WTC11 (cell line): Measurements from ENCODE around the gene CYB5A. TPM values are rescaled to one million over a fixed set of nuclear protein-coding genes. Genes with fewer than 3 reads are reported as not detected.

Experiments used
- ATAC-seq: fragments of 200-7000 bp; cut with Tn5 transposase; 2 replicates; pipeline ENCODE4 v1.10.0; 2021; ENCODE audit warnings: mild to moderate bottlenecking, moderate library complexity
- CTCF ChIA-PET: fragments of 300-600 bp; sonication (Branson Sonifier 250); formaldehyde crosslinking; loops from one replicate; lab custom pipeline; 2021; ENCODE audit warnings: antibody characterized with exemption; lab: Charles Lee
- POLR2A ChIA-PET: fragments of 350-600 bp; sonication (Branson Sonifier 250); formaldehyde crosslinking; loops from one replicate; lab custom pipeline; 2021; ENCODE audit warnings: antibody characterized with exemption; lab: Charles Lee
- DNase-seq: peaks from one replicate; pipeline ENCODE4 v3.0.0; 2021; ENCODE audit warnings: low spot score
- H3K27ac Mint-ChIP-seq: 2 replicates; pipeline ENCODE4 v1.8.0; 2021; ENCODE audit warnings: mixed read lengths
- H3K27me3 Mint-ChIP-seq: 2 replicates; pipeline ENCODE4 v1.8.0; 2021; ENCODE audit warnings: low read depth, mild to moderate bottlenecking, moderate library complexity, mixed read lengths
- H3K36me3 Mint-ChIP-seq: 2 replicates; pipeline ENCODE4 v1.8.0; 2021; ENCODE audit warnings: mixed read lengths
- H3K4me1 Mint-ChIP-seq: 2 replicates; pipeline ENCODE4 v1.8.0; 2022; ENCODE audit warnings: mixed read lengths
- H3K4me3 Mint-ChIP-seq: 2 replicates; pipeline ENCODE4 v1.8.0; 2021; ENCODE audit warnings: mild to moderate bottlenecking, moderate library complexity, mixed read lengths
- H3K9me3 Mint-ChIP-seq: 2 replicates; pipeline ENCODE4 v1.8.0; 2021; ENCODE audit warnings: mixed read lengths
- ARID4B ChIP-seq: sonication (generic); formaldehyde crosslinking; IDR thresholded peaks from 2 replicates; pipeline ENCODE4 v1.8.0; 2023; ENCODE audit warnings: missing genetic modification reagents, mild to moderate bottlenecking, borderline replicate concordance
- ATF2 ChIP-seq: sonication (generic); formaldehyde crosslinking; IDR thresholded peaks from 2 replicates; pipeline ENCODE4 v1.8.1; 2022; ENCODE audit warnings: low read depth, missing genetic modification reagents, borderline replicate concordance
- ATF6 ChIP-seq: sonication (generic); formaldehyde crosslinking; IDR thresholded peaks from 2 replicates; pipeline ENCODE4 v1.8.1; 2023; ENCODE audit warnings: mild to moderate bottlenecking, missing genetic modification reagents
- CDX4 ChIP-seq: fragments of 250-450 bp; sonication (Bioruptor Pico); IDR thresholded peaks from 2 replicates; pipeline ENCODE4 v1.9.0; 2021; ENCODE audit warnings: moderate library complexity, mild to moderate bottlenecking, inconsistent platforms, borderline replicate concordance
- E2F4 ChIP-seq: sonication (generic); formaldehyde crosslinking; IDR thresholded peaks from 2 replicates; pipeline ENCODE4 v1.8.1; 2022; ENCODE audit warnings: low read depth, mild to moderate bottlenecking, moderate library complexity, missing genetic modification reagents, borderline replicate concordance
- EMX1 ChIP-seq: fragments of 250-450 bp; sonication (Bioruptor Pico); IDR thresholded peaks from 2 replicates; pipeline ENCODE4 v1.8.0; 2021; ENCODE audit warnings: mild to moderate bottlenecking
- ETV6 ChIP-seq: sonication (generic); formaldehyde crosslinking; IDR thresholded peaks from 2 replicates; pipeline ENCODE4 v1.8.1; 2022; ENCODE audit warnings: mild to moderate bottlenecking, missing genetic modification reagents
- FOXP4 ChIP-seq: sonication (generic); formaldehyde crosslinking; IDR thresholded peaks from 2 replicates; pipeline ENCODE4 v1.8.0; 2022; ENCODE audit warnings: mild to moderate bottlenecking, missing genetic modification reagents
- MAX ChIP-seq: sonication (generic); formaldehyde crosslinking; IDR thresholded peaks from 2 replicates; pipeline ENCODE4 v1.8.0; 2022; ENCODE audit warnings: mild to moderate bottlenecking, missing genetic modification reagents
- NFE2L1 ChIP-seq: sonication (generic); formaldehyde crosslinking; IDR thresholded peaks from 2 replicates; pipeline ENCODE4 v1.8.1; 2023; ENCODE audit warnings: missing genetic modification reagents
- NFYB ChIP-seq: sonication (generic); formaldehyde crosslinking; conservative IDR thresholded peaks from 2 replicates; pipeline ENCODE4 v1.8.0; 2022; ENCODE audit warnings: low read depth, missing genetic modification reagents
- ZBTB21 ChIP-seq: sonication (generic); formaldehyde crosslinking; IDR thresholded peaks from 2 replicates; pipeline ENCODE4 v1.8.1; 2023; ENCODE audit warnings: mild to moderate bottlenecking, missing genetic modification reagents, borderline replicate concordance
- ZBTB43 ChIP-seq: sonication (generic); formaldehyde crosslinking; IDR thresholded peaks from 2 replicates; pipeline ENCODE4 v1.8.1; 2023; ENCODE audit warnings: mild to moderate bottlenecking, missing genetic modification reagents
- ZNF396 ChIP-seq: fragments of 250-450 bp; sonication (Bioruptor Pico); IDR thresholded peaks from 2 replicates; pipeline ENCODE4 v1.8.0; 2021; ENCODE audit warnings: mild to moderate bottlenecking, moderate library complexity, borderline replicate concordance
- ZNF416 ChIP-seq: fragments of 250-450 bp; sonication (Bioruptor Pico); IDR thresholded peaks from 2 replicates; pipeline ENCODE4 v1.9.0; 2021; ENCODE audit warnings: mild to moderate bottlenecking, inconsistent platforms
- ZNF423 ChIP-seq: fragments of 250-450 bp; sonication (Bioruptor Pico); IDR thresholded peaks from 2 replicates; pipeline ENCODE4 v2.1.2; 2022; ENCODE audit warnings: mild to moderate bottlenecking, moderate library complexity
- total RNA-seq: library from RNA; stranded (reverse); gene quantifications from 3 replicates; pipeline ENCODE4 v1.2.3, GENCODE V29; 2021

Gene CYB5A
- total RNA-seq, 1 experiment from 2014 or later, result 127 TPM

- TF ChIP-seq FOXP4 (CRISPR knock-in tag) (0 out of 2 replicates have a peak, but pooled peaks have one; percentile 28), NFE2L1 (no peak)
- TF ChIP-seq, all 79 proteins: peak for 5
Measured at GRCh38 chr18:74281980-74282754, 9.6 kb downstream of the CYB5A start (continued).

- CTCF ChIA-PET, result no interaction called here
- Mint-ChIP-seq H3K27me3 (no peaks in the 10 kb centered on the region), H3K9me3 (0 out of 2 replicates have a peak, but pooled peaks cover 3% of the 10 kb centered on the region), H3K4me3 (peak overlapping the region; percentile 38), H3K27ac (peak overlapping the region; percentile 99), H3K36me3 (peaks cover 29% of the 10 kb centered on the region), H3K4me1 (peaks cover 82% of the 10 kb centered on the region)
- POLR2A ChIA-PET, result no interaction called here
- DNase-seq, result peak; percentile 63
- ATAC-seq, result peak; percentile 81
- no peak for TF ChIP-seq MAX (CRISPR knock-in tag)
- peak; percentile 47; the same call in 1 of the 2 replicates for TF ChIP-seq NFE2L1
- TF ChIP-seq ZBTB43 (CRISPR knock-in tag), result 0 out of 2 replicates have a peak, but pooled peaks have one; percentile 49
- TF ChIP-seq ETV6, result peak; percentile 70
- no peak for TF ChIP-seq EMX1 (CRISPR knock-in tag)
- no peak for TF ChIP-seq ZNF396 (CRISPR knock-in tag)
- TF ChIP-seq ATF2 (CRISPR knock-in tag), result no peak
- TF ChIP-seq NFYB, result no peak
- no peak for TF ChIP-seq E2F4 (CRISPR knock-in tag)
- no peak for TF ChIP-seq ATF6 (CRISPR knock-in tag)
- 0 out of 2 replicates have a peak, but pooled peaks have one; percentile 17 for TF ChIP-seq ZBTB21 (CRISPR knock-in tag)
- no peak for TF ChIP-seq ZNF416 (CRISPR knock-in tag)
- no peak for TF ChIP-seq CDX4 (CRISPR knock-in tag)
- TF ChIP-seq ARID4B (CRISPR knock-in tag), result no peak
- peak; percentile 58; the same call in 1 of the 2 replicates for TF ChIP-seq ZNF423
Measured at GRCh38 chr18:74281011-74281979, 10.5 kb downstream of the CYB5A start.
